ENCODE measurements around the gene ABCD3.

ABCD3 gene

GRCh38 chr1:94463056-94463764 lies 45.0 kb downstream of the ABCD3 start:
- no peak for DNase-seq

DNA sequence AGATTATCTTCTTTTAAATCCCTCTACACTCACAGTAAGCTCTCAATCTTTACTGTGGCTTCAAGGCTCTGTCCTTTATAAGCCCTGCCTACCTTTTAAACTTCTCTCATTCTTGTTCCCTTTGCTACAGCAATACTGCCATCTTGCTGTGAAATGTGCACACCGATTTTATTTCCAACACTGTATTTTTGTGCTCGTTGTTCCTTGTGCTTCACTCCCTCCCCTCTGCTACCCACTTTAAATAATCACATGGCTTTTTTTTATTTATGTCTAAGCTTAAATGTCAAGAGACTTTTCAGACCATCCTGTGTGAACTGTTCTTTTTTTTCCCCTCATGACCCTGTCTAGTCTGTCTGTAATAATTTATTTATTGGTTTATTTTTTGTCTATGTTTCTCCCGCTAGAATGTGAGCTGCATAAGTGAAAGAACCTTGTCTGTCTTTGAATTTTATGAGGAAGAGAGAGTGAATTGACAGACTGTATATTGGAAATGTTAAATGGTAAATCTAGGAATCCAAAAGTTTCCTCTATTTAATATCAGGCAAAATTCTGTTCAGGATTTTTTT lies 45.7 kb downstream of the ABCD3 start:
- DNase-seq = peak; percentile 46

DNA sequence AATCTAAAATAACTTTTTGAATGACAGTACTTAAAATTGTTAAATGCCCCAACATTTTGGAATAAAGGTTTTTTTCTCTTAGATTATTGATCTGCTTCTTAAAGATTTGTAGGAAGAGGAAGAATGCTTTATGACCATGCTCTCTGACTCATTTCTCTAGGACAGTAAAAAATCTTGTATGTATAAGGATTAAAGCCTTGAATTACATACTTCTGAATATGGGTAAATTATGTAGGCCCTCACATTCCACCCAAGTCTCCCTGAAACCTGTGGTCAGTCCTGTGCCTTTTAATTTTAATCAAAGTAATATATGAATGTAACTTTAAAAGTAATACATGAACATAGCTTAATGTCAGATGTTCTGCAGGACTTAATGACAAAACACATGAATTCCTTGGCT lies 50.5 kb downstream of the ABCD3 start:
- peak; percentile 60 for DNase-seq

GRCh38 chr1:94471271-94471670 lies 53.1 kb downstream of the ABCD3 start:
- DNase-seq = no peak

- DNase-seq = no peak
Observed at GRCh38 chr1:94475232-94475631, 57.0 kb downstream of the ABCD3 start.

GRCh38 chr1:94479682-94480081 lies 61.5 kb downstream of the ABCD3 start:
- DNase-seq = no peak

- peak; percentile 67 for DNase-seq
Observed at GRCh38 chr1:94481473-94481933, 63.3 kb downstream of the ABCD3 start.

GRCh38 chr1:94486990-94487389 lies 68.8 kb downstream of the ABCD3 start:
- no peak for DNase-seq

DNA sequence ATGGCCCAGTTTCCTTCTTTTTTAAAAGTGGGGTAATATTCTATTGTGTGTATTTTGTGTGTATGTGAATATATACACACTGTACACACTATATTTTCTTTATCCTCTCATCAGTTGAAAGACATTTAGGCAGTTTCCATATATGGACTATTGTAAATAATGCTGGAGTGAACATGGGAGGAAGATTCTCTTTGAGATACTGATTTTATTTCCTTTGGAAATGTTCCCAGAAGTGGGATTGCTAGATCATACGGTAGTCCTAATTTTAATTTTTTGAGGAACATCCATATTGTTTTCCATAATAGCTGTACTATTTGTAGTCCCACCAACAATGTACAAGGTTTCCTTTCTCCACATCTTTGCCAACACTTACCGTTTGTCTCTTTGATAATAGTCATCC lies 72.4 kb downstream of the ABCD3 start:
- DNase-seq = no peak

- no peak for DNase-seq
Observed at GRCh38 chr1:94496076-94496755, 78.0 kb downstream of the ABCD3 start.

DNA sequence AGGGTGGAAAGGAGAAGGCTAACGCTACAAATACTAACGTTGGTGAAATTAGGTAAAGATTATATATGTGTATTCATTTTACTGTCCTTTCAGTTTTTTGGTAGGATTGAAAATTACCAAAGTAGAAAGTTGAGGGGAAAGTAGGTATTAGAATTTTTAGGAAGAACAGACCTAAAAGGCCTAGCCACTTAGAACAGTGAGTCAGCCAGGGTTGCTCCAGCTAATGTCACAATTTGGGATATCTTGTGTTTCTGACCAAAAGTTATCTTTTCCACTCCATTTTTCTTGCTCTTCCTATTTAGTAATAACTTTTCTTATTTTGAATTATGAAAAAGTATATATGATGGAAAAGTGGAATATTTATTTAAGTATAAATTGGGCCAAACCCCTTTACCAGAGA lies 83.2 kb downstream of the ABCD3 start:
- no peak for DNase-seq

- DNase-seq = no peak
Observed at GRCh38 chr1:94501935-94502334, 83.7 kb downstream of the ABCD3 start.

GRCh38 chr1:94503153-94503552 lies 85.0 kb downstream of the ABCD3 start:
- no peak for DNase-seq

DNA sequence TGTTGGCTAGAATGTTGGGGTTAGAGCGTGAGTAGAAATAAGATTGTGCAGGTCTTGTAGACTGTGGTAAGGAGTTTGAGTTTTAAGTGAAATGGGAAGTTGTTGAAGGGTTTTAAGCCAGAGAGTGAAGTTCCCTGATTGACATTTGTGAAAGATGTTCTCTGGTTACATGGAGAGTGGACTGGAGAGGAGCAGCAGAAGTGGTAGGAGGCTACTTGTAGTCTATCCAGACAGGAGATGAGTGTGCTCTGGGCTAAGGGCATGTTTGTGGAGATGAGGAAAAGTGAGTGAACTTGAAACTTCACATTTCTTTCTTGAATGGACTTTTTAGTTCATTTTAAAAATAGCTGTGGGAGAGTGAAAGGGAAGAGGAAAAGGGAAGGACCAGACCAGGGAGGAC lies 86.4 kb downstream of the ABCD3 start:
- no peak for DNase-seq

DNA sequence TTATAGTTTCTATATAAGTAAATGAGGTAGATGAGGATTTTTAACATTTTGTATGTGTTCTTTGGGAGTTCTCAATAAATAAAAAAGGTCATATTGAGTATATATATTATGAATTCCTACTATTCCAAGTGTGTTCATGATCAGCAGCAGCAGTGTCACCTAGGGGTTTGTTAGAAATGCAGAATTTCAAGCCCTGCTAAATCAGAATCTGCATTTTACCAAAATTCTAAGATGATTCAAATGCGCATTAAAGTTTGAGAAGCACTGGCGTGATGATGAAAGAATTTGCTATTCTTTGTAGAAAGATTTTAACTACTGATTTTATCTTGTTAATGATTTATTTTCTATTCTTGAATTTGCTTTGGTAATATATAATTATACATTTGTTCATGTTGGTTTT lies 94.6 kb downstream of the ABCD3 start:
- DNase-seq = no peak

DNA sequence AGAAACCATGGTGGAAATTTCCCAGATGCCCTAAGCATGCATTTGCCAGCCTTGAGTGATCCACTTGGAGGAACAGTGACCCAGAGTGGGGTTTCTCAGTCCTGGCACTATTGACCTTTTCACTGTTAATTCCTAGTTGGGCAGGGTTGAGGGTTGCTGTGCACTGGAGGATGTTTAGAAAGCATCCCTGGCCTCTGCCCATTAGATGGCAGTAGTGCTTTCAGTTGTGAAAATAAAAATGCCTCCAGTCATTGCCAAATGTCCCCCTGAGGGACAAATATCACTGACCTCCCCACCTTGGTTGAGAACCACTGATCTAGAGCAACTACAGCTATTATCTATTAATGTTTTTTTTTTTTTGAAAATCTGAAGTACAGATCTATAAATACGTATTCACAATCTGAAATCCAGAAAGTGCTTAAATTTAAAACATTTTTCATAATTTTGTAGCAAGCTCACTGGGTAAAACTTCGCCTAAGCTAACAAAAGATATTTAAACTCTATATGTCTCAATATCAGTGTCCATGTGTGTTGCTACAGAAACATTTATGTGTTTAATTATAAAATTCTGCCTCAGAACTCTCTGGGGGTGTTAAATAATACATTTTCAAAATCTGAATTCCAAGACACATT lies 96.0 kb downstream of the ABCD3 start:
- peak; percentile 9 for DNase-seq

- DNase-seq = no peak
Observed at GRCh38 chr1:94515296-94515947, 97.2 kb downstream of the ABCD3 start.

DNA sequence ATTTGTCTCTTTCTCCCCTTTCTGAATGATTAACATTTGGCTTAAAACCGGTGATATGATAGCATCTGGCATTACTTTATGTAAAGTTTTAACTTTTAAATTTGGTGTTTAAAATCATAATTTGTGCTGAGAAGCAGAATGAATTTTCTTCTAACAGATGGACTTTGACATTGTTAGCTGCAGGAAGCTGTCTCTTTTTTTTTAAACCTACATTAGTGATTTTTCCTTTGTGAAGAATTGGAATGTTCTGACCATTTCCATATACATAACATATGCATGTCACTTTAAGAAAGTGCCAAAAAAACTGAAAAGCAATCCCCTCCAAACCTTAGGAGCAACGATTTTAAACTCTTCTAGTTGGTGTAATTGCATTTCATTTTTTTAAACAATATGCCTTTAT lies 101.2 kb downstream of the ABCD3 start:
- DNase-seq = no peak

GRCh38 chr1:94522304-94522703 lies 104.1 kb downstream of the ABCD3 start:
- peak; percentile 72 for DNase-seq

DNA sequence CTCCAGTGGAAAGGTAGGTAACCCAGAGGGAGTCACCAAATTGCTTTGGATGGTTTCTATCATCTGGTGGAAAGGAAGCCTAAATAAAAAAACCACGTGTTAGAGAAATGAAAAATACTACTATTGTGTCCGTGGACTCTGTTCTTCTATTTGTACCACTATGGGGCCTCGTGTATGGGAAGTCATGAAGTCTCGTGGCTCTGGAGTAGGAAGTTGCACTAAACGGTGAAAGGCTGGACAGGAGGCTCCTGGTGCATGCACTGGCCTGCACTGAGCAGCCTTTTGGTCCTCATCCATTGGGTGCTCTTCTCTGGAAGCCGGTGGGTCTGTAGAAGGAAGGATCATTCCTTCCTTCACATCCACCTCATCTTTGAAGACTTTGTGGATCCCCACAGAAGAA lies 106.3 kb downstream of the ABCD3 start:
- no peak for DNase-seq

GRCh38 chr1:94526152-94526980 lies 108.2 kb downstream of the ABCD3 start:
- peak; percentile 46 for DNase-seq

DNA sequence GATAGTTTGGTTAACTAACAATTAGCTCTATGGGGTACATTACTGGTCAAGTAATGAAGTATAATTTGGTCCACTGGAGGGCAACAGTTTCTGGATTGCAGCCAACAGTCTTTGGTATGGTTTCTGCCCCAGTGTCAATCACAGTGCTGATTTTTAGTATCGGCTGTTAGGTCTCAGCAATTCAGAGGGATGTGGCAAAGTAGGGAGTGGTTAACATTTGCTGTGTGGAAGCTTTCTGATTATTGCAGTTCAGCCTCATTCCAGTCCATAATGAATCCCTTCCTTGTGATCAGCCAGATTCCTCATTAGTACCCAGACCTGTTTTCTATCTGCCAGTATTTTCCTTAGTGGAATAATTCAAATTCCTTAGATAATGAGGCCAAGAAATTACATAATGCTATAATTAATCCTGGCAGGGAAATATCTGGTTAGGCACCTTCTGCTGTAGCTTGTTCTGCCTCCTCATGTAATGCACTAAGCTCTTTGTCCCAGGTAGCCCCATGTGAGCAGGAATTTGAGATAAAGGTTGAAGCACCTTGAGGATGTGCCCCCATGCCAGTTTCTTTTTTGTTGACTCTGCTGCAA lies 109.3 kb downstream of the ABCD3 start:
- DNase-seq = peak; percentile 44
